Amniotic stem cell (primary cell): ENCODE data around the gene C2CD3.

Source experiments
- DNase-seq: peaks from one replicate; lab custom pipeline; 2025; lab: John Stamatoyannopoulos, UW

C2CD3 gene

GRCh38 chr11:74018331-74019005, 152.3 kb downstream of the C2CD3 start:
- DNase-seq: no peak

GRCh38 chr11:74017631-74018030, 153.2 kb downstream of the C2CD3 start:
- no peak for DNase-seq

- DNase-seq: no peak
These were observed 154.7 kb downstream of the C2CD3 start for GRCh38 chr11:74015919-74016684.

- no peak for DNase-seq
These were observed 155.9 kb downstream of the C2CD3 start for GRCh38 chr11:74014880-74015279.

GRCh38 chr11:74013141-74013540, 157.7 kb downstream of the C2CD3 start:
- DNase-seq: no peak

GRCh38 chr11:74012074-74012809, 158.6 kb downstream of the C2CD3 start:
- no peak for DNase-seq

- no peak for DNase-seq
These were observed 159.3 kb downstream of the C2CD3 start for GRCh38 chr11:74011360-74012073.

GRCh38 chr11:74010306-74011300, 160.2 kb downstream of the C2CD3 start:
- DNase-seq: no peak

- DNase-seq: no peak
These were observed 161.0 kb downstream of the C2CD3 start for GRCh38 chr11:74009675-74010305.

GRCh38 chr11:74009230-74009547, 161.6 kb downstream of the C2CD3 start:
- DNase-seq: no peak

- no peak for DNase-seq
These were observed 162.2 kb downstream of the C2CD3 start, which contains the start of gene UCP3 for GRCh38 chr11:74008373-74009229. UCP3 (minus strand) TSS chr11:74009085; CDS start chr11:74007042, 2,043 bp downstream.

- no peak for DNase-seq
These were observed 163.0 kb downstream of the C2CD3 start for GRCh38 chr11:74007691-74008372.

- no peak for DNase-seq
These were observed 164.0 kb downstream of the C2CD3 start for GRCh38 chr11:74006743-74007304.

- no peak for DNase-seq
These were observed 164.9 kb downstream of the C2CD3 start for GRCh38 chr11:74005721-74006517.

- DNase-seq: no peak
These were observed 165.8 kb downstream of the C2CD3 start for GRCh38 chr11:74004759-74005615.

- DNase-seq: no peak
These were observed 166.6 kb downstream of the C2CD3 start for GRCh38 chr11:74004046-74004695.
